HEK293 (cell line): ENCODE results near the gene PAK4.
A peak's percentile ranks its signal among the peaks of the same experiment; 100 is the strongest.

Experiments used
- FEZF1 ChIP-seq: fragments of 450-650 bp; formaldehyde crosslinking; IDR thresholded peaks from 2 replicates; pipeline ENCODE4 v1.5.1; 2016; ENCODE audit warnings: missing biosample characterization, missing genetic modification characterization
- HOXC10 ChIP-seq: sonication (generic); formaldehyde crosslinking; IDR thresholded peaks from 2 replicates; pipeline ENCODE4 v1.8.1; 2023; ENCODE audit warnings: mild to moderate bottlenecking, missing genetic modification reagents
- HOXD13 ChIP-seq: sonication (generic); formaldehyde crosslinking; IDR thresholded peaks from 2 replicates; pipeline ENCODE4 v1.8.0; 2022; ENCODE audit warnings: missing genetic modification reagents, borderline replicate concordance
- SCRT1 ChIP-seq: fragments of 450-650 bp; formaldehyde crosslinking; IDR thresholded peaks from 2 replicates; pipeline ENCODE4 v1.5.1; 2016; ENCODE audit warnings: missing biosample characterization, missing genetic modification characterization, borderline replicate concordance
- SP7 ChIP-seq: fragments of 450-650 bp; formaldehyde crosslinking; IDR thresholded peaks from 2 replicates; pipeline ENCODE4 v1.5.1; 2016; ENCODE audit warnings: missing biosample characterization, missing genetic modification characterization
- YY1 ChIP-seq: fragments of 450-650 bp; formaldehyde crosslinking; IDR thresholded peaks from 2 replicates; pipeline ENCODE4 v1.5.1; 2018; ENCODE audit warnings: missing biosample characterization, missing genetic modification characterization
- ZBTB48 ChIP-seq: fragments of 450-650 bp; formaldehyde crosslinking; IDR thresholded peaks from 2 replicates; pipeline ENCODE4 v1.5.1; 2016; ENCODE audit warnings: missing biosample characterization, missing genetic modification characterization
- ZFP3 ChIP-seq: fragments of 450-650 bp; formaldehyde crosslinking; IDR thresholded peaks from 2 replicates; pipeline ENCODE4 v1.5.1; 2016; ENCODE audit warnings: low read depth, missing biosample characterization, missing genetic modification characterization
- ZFP69B ChIP-seq: fragments of 450-650 bp; formaldehyde crosslinking; IDR thresholded peaks from 2 replicates; pipeline ENCODE4 v1.5.1; 2016; ENCODE audit warnings: missing biosample characterization, missing genetic modification characterization
- ZNF112 ChIP-seq: fragments of 450-650 bp; formaldehyde crosslinking; IDR thresholded peaks from 2 replicates; pipeline ENCODE4 v1.5.0; 2017; ENCODE audit warnings: missing biosample characterization, missing genetic modification characterization
- ZNF138 ChIP-seq: fragments of 450-650 bp; formaldehyde crosslinking; IDR thresholded peaks from 2 replicates; pipeline ENCODE4 v1.5.1; 2016; ENCODE audit warnings: missing biosample characterization, missing genetic modification characterization, borderline replicate concordance
- ZNF266 ChIP-seq: fragments of 450-650 bp; formaldehyde crosslinking; IDR thresholded peaks from 2 replicates; pipeline ENCODE4 v1.5.1; 2016; ENCODE audit warnings: missing biosample characterization, missing genetic modification characterization, low read depth
- ZNF311 ChIP-seq: fragments of 450-650 bp; formaldehyde crosslinking; IDR thresholded peaks from 2 replicates; pipeline ENCODE4 v1.5.1; 2017; ENCODE audit warnings: missing biosample characterization, missing genetic modification characterization, borderline replicate concordance
- ZNF404 ChIP-seq: fragments of 450-650 bp; formaldehyde crosslinking; IDR thresholded peaks from 2 replicates; pipeline ENCODE4 v1.5.1; 2017; ENCODE audit warnings: missing biosample characterization, missing genetic modification characterization
- ZNF423 ChIP-seq: fragments of 450-650 bp; formaldehyde crosslinking; IDR thresholded peaks from 2 replicates; pipeline ENCODE4 v1.5.1; 2016; ENCODE audit warnings: missing biosample characterization, missing genetic modification characterization
- ZNF433 ChIP-seq: fragments of 450-650 bp; formaldehyde crosslinking; IDR thresholded peaks from 2 replicates; pipeline ENCODE4 v1.5.1; 2016; ENCODE audit warnings: missing biosample characterization, missing genetic modification characterization, low read depth
- ZNF510 ChIP-seq: fragments of 450-650 bp; formaldehyde crosslinking; IDR thresholded peaks from 2 replicates; pipeline ENCODE4 v1.5.1; 2018; ENCODE audit warnings: mild to moderate bottlenecking, missing genetic modification characterization, missing biosample characterization; ENCODE audit not compliant: insufficient replicate concordance
- ZNF544 ChIP-seq: fragments of 450-650 bp; formaldehyde crosslinking; IDR thresholded peaks from 2 replicates; pipeline ENCODE4 v1.5.0; 2017; ENCODE audit warnings: missing biosample characterization, missing genetic modification characterization
- ZNF561 ChIP-seq: fragments of 450-650 bp; IDR thresholded peaks from 2 replicates; pipeline ENCODE4 v1.5.1; 2018; ENCODE audit warnings: missing biosample characterization, missing genetic modification characterization, borderline replicate concordance
- ZNF585B ChIP-seq: fragments of 450-650 bp; formaldehyde crosslinking; IDR thresholded peaks from 2 replicates; pipeline ENCODE4 v1.5.1; 2016; ENCODE audit warnings: missing biosample characterization, missing genetic modification characterization
- ZNF596 ChIP-seq: fragments of 450-650 bp; IDR thresholded peaks from 2 replicates; pipeline ENCODE4 v1.5.0; 2018; ENCODE audit warnings: missing biosample characterization, mild to moderate bottlenecking, missing genetic modification characterization, moderate library complexity
- ZNF610 ChIP-seq: fragments of 450-650 bp; formaldehyde crosslinking; IDR thresholded peaks from 2 replicates; pipeline ENCODE4 v1.5.1; 2016; ENCODE audit warnings: missing biosample characterization, missing genetic modification characterization, borderline replicate concordance
- ZNF660 ChIP-seq: fragments of 450-650 bp; IDR thresholded peaks from 2 replicates; pipeline ENCODE4 v1.5.1; 2018; ENCODE audit warnings: missing biosample characterization, mild to moderate bottlenecking, missing genetic modification characterization
- ZNF670 ChIP-seq: fragments of 450-650 bp; formaldehyde crosslinking; IDR thresholded peaks from 2 replicates; pipeline ENCODE4 v1.5.1; 2016; ENCODE audit warnings: missing biosample characterization, missing genetic modification characterization, low read depth
- ZSCAN30 ChIP-seq: fragments of 450-650 bp; IDR thresholded peaks from 2 replicates; pipeline ENCODE4 v1.5.1; 2018; ENCODE audit warnings: missing biosample characterization, mild to moderate bottlenecking, missing genetic modification characterization, moderate library complexity
- TF ChIP-seq, protein P1 (sequence below): fragments of 450-650 bp; formaldehyde crosslinking; IDR thresholded peaks from 2 replicates; pipeline ENCODE4 v1.5.1; 2016; ENCODE audit warnings: missing biosample characterization, missing genetic modification characterization
- TF ChIP-seq, protein P2 (sequence below): fragments of 450-650 bp; formaldehyde crosslinking; IDR thresholded peaks from 2 replicates; pipeline ENCODE4 v1.5.1; 2016; ENCODE audit warnings: missing biosample characterization, missing genetic modification characterization
- TF ChIP-seq, protein P3 (sequence below): IDR thresholded peaks from 2 replicates; pipeline ENCODE4 v1.6.1; 2011; ENCODE audit warnings: mild to moderate bottlenecking, low read depth, low read length, borderline replicate concordance
- TF ChIP-seq, protein P4 (sequence below): fragments of 450-650 bp; formaldehyde crosslinking; IDR thresholded peaks from 2 replicates; pipeline ENCODE4 v1.5.1; 2016; ENCODE audit warnings: missing biosample characterization, missing genetic modification characterization
- TF ChIP-seq, protein P5 (sequence below): fragments of 450-650 bp; formaldehyde crosslinking; IDR thresholded peaks from 2 replicates; pipeline ENCODE4 v1.5.1; 2016; ENCODE audit warnings: missing biosample characterization, missing genetic modification characterization, low read depth

PAK4 gene

DNA sequence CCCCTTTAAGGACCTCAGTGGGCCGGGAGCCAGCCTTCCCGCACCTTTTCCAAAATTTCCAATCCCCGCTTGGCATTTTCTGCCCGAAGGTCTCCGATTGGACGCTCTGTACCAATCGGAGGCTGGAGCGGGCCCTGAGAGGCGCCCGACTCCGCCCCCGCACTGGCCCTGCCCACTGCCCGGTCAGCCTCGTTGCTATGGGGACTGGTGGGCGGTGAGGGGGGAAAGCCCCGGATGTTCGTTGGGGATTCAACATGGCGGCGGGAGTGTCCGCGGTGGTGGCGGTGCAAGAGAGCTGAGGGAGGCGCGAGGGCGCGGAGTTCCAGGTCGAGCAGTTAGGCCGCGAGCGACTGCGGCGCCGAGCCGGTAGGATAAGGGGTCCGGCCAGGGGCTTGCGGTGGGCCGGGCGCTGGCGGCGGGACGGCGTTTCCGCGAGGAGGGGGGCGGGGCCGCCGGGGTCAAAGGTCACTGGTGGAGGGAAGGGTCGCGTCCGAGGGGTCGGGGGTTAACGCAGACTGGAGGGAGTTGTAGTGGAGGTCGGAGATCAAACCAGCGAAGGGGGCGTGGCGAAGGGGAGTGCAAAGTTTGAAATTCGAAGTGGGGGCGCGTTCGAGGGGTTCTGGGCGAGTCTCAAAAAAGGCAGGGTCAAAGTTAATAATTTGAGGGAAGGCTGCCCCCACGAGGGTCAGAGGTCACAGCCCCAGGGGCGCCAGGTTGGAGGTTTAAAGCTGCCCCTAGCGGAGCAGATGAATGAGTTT lies at the start of gene PAK4 (continued):
- TF ChIP-seq ZNF138 (tag by site-specific recombination) (0 out of 2 replicates have a peak, but pooled peaks have one; percentile 49), HOXD13 (CRISPR knock-in tag) (no peak), ZNF311 (no peak), ZNF660 (tag by site-specific recombination) (peak; percentile 8), ZFP69B (tag by site-specific recombination) (no peak), FEZF1 (tag by site-specific recombination) (peak; percentile 28; the same call in 1 of the 2 replicates), ZNF585B (tag by site-specific recombination) (no peak), SCRT1 (tag by site-specific recombination) (no peak), ZBTB48 (tag by site-specific recombination) (peak; percentile 93), ZFP3 (tag by site-specific recombination) (no peak), SP7 (tag by site-specific recombination) (peak; percentile 97), ZNF561 (tag by site-specific recombination) (peak; percentile 97), ZNF433 (tag by site-specific recombination) (no peak), ZNF510 (tag by site-specific recombination) (no peak), ZNF544 (tag by site-specific recombination) (no peak), ZNF670 (no peak), ZSCAN30 (tag by site-specific recombination) (peak; percentile 43; the same call in 1 of the 2 replicates), ZNF596 (tag by site-specific recombination) (no peak), ZNF423 (tag by site-specific recombination) (peak; percentile 62; the same call in 1 of the 2 replicates), ZNF404 (tag by site-specific recombination) (no peak), ZNF112 (tag by site-specific recombination) (no peak), HOXC10 (no peak), YY1 (peak; percentile 99), ZNF610 (tag by site-specific recombination) (peak; percentile 91), ZNF266 (tag by site-specific recombination) (0 out of 2 replicates have a peak, but pooled peaks have one; percentile 54)
- TF ChIP-seq, protein P1, sequence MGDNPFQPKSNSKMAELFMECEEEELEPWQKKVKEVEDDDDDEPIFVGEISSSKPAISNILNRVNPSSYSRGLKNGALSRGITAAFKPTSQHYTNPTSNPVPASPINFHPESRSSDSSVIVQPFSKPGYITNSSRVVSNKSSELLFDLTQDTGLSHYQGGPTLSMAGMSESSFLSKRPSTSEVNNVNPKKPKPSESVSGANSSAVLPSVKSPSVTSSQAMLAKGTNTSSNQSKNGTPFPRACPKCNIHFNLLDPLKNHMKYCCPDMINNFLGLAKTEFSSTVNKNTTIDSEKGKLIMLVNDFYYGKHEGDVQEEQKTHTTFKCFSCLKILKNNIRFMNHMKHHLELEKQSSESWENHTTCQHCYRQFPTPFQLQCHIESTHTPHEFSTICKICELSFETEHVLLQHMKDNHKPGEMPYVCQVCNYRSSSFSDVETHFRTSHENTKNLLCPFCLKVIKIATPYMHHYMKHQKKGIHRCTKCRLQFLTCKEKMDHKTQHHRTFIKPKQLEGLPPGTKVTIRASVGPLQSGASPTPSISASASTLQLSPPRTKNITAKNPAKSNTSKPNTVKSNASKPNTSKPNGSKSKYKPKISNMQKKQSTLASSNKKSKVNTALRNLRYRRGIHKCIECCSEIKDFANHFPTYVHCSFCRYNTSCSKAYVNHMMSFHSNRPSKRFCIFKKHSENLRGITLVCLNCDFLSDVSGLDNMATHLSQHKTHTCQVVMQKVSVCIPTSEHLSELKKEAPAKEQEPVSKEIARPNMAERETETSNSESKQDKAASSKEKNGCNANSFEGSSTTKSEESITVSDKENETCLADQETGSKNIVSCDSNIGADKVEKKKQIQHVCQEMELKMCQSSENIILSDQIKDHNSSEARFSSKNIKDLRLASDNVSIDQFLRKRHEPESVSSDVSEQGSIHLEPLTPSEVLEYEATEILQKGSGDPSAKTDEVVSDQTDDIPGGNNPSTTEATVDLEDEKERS: peak; percentile 95; the same call in 1 of the 2 replicates
- TF ChIP-seq, protein P2, sequence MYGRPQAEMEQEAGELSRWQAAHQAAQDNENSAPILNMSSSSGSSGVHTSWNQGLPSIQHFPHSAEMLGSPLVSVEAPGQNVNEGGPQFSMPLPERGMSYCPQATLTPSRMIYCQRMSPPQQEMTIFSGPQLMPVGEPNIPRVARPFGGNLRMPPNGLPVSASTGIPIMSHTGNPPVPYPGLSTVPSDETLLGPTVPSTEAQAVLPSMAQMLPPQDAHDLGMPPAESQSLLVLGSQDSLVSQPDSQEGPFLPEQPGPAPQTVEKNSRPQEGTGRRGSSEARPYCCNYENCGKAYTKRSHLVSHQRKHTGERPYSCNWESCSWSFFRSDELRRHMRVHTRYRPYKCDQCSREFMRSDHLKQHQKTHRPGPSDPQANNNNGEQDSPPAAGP (tag by site-specific recombination): peak; percentile 97
- TF ChIP-seq, protein P3, sequence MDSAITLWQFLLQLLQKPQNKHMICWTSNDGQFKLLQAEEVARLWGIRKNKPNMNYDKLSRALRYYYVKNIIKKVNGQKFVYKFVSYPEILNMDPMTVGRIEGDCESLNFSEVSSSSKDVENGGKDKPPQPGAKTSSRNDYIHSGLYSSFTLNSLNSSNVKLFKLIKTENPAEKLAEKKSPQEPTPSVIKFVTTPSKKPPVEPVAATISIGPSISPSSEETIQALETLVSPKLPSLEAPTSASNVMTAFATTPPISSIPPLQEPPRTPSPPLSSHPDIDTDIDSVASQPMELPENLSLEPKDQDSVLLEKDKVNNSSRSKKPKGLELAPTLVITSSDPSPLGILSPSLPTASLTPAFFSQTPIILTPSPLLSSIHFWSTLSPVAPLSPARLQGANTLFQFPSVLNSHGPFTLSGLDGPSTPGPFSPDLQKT: no peak
- TF ChIP-seq, protein P4, sequence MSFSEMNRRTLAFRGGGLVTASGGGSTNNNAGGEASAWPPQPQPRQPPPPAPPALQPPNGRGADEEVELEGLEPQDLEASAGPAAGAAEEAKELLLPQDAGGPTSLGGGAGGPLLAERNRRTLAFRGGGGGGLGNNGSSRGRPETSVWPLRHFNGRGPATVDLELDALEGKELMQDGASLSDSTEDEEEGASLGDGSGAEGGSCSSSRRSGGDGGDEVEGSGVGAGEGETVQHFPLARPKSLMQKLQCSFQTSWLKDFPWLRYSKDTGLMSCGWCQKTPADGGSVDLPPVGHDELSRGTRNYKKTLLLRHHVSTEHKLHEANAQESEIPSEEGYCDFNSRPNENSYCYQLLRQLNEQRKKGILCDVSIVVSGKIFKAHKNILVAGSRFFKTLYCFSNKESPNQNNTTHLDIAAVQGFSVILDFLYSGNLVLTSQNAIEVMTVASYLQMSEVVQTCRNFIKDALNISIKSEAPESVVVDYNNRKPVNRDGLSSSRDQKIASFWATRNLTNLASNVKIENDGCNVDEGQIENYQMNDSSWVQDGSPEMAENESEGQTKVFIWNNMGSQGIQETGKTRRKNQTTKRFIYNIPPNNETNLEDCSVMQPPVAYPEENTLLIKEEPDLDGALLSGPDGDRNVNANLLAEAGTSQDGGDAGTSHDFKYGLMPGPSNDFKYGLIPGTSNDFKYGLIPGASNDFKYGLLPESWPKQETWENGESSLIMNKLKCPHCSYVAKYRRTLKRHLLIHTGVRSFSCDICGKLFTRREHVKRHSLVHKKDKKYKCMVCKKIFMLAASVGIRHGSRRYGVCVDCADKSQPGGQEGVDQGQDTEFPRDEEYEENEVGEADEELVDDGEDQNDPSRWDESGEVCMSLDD (tag by site-specific recombination): peak; percentile 99
- TF ChIP-seq, protein P5, sequence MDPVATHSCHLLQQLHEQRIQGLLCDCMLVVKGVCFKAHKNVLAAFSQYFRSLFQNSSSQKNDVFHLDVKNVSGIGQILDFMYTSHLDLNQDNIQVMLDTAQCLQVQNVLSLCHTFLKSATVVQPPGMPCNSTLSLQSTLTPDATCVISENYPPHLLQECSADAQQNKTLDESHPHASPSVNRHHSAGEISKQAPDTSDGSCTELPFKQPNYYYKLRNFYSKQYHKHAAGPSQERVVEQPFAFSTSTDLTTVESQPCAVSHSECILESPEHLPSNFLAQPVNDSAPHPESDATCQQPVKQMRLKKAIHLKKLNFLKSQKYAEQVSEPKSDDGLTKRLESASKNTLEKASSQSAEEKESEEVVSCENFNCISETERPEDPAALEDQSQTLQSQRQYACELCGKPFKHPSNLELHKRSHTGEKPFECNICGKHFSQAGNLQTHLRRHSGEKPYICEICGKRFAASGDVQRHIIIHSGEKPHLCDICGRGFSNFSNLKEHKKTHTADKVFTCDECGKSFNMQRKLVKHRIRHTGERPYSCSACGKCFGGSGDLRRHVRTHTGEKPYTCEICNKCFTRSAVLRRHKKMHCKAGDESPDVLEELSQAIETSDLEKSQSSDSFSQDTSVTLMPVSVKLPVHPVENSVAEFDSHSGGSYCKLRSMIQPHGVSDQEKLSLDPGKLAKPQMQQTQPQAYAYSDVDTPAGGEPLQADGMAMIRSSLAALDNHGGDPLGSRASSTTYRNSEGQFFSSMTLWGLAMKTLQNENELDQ (tag by site-specific recombination): peak; percentile 8; the same call in 1 of the 2 replicates
